Liver (tissue), 9 donors: ENCODE results near the gene OTOP3. TPM values are rescaled to one million over a fixed set of nuclear protein-coding genes. Genes with fewer than 3 reads are reported as not detected.

Experiments used
- DNase-seq: peaks from one replicate; pipeline ENCODE4 v3.0.0-alpha.2; 2017; ENCODE audit warnings: low spot score
- H3K27ac ChIP-seq, 2 donors: one replicate each; pipeline ENCODE4 v1.7.0; 2013; ENCODE audit warnings: inconsistent platforms in 2 of 2, low read length in 2 of 2, control low read depth in 1 of 2, low read depth in 1 of 2, mild to moderate bottlenecking in 1 of 2
- H3K27me3 ChIP-seq, 4 donors: one replicate each; pipeline versions ENCODE4 v1.6.1 to v1.7.0; 2013; ENCODE audit warnings: low read length in 3 of 4, inconsistent platforms in 1 of 4, mild to moderate bottlenecking in 1 of 4, moderate library complexity in 1 of 4; ENCODE audit not compliant: control insufficient read depth in 4 of 4, insufficient read depth in 4 of 4
- H3K36me3 ChIP-seq, 4 donors: one replicate each; pipeline versions ENCODE4 v1.6.1 to v1.7.0; 2013; ENCODE audit warnings: low read length in 3 of 4, mild to moderate bottlenecking in 3 of 4, low read depth in 1 of 4, moderate library complexity in 1 of 4; ENCODE audit not compliant: control insufficient read depth in 4 of 4, insufficient read depth in 3 of 4
- H3K4me1 ChIP-seq, 4 donors: one replicate each; pipeline versions ENCODE4 v1.6.1 to v1.7.0; 2013; ENCODE audit warnings: low read length in 3 of 4, mild to moderate bottlenecking in 3 of 4, moderate library complexity in 1 of 4; ENCODE audit not compliant: control insufficient read depth in 4 of 4, insufficient read depth in 4 of 4
- H3K4me3 ChIP-seq, 3 donors: one replicate each; pipeline versions ENCODE4 v1.6.1 to v1.7.0; 2013; ENCODE audit warnings: low read length in 3 of 3, control low read depth in 1 of 3, low read depth in 1 of 3, mild to moderate bottlenecking in 1 of 3
- H3K9ac ChIP-seq, 2 donors: one replicate each; pipeline ENCODE4 v1.7.0; 2013; ENCODE audit warnings: low read length in 2 of 2, mild to moderate bottlenecking in 2 of 2, moderate library complexity in 2 of 2, control low read depth in 1 of 2, low read depth in 1 of 2
- H3K9me3 ChIP-seq, 4 donors: one replicate each; pipeline versions ENCODE4 v1.6.1 to v1.7.0; 2013; ENCODE audit warnings: low read length in 3 of 4; ENCODE audit not compliant: control insufficient read depth in 4 of 4
- EGR1 ChIP-seq, 2 donors: IDR thresholded peaks; 2 replicates each; pipeline ENCODE4 v1.6.1; 2016 to 2018; ENCODE audit warnings: antibody characterized with exemption in 2 of 2, low read depth in 2 of 2
- FOXA2 ChIP-seq: IDR thresholded peaks from 2 replicates; pipeline ENCODE4 v1.6.1; 2016; ENCODE audit warnings: antibody characterized with exemption
- GABPA ChIP-seq, 2 donors: IDR thresholded peaks in 1 of 2; conservative IDR thresholded peaks in 1 of 2; 2 replicates each; pipeline ENCODE4 v1.6.1; 2016; ENCODE audit warnings: antibody characterized with exemption in 2 of 2, mild to moderate bottlenecking in 1 of 2, moderate library complexity in 1 of 2
- HNF4G ChIP-seq: IDR thresholded peaks from 2 replicates; pipeline ENCODE4 v1.6.1; 2016; ENCODE audit warnings: antibody characterized with exemption
- JUND ChIP-seq, 2 donors: IDR thresholded peaks; 2 replicates each; pipeline ENCODE4 v1.6.1; 2016; ENCODE audit warnings: antibody characterized with exemption in 2 of 2
- NR2F2 ChIP-seq: IDR thresholded peaks from 2 replicates; pipeline ENCODE4 v1.6.1; 2016; ENCODE audit warnings: antibody characterized with exemption
- RXRA ChIP-seq, 2 donors: IDR thresholded peaks; 2 replicates each; pipeline ENCODE4 v1.6.1; 2017 to 2018; ENCODE audit warnings: antibody characterized with exemption in 2 of 2, mild to moderate bottlenecking in 1 of 2
- SP1 ChIP-seq: IDR thresholded peaks from 2 replicates; pipeline ENCODE4 v1.6.1; 2018; ENCODE audit warnings: antibody characterized with exemption, mild to moderate bottlenecking
- TAF1 ChIP-seq: conservative IDR thresholded peaks from 2 replicates; pipeline ENCODE4 v1.6.1; 2016; ENCODE audit warnings: antibody characterized with exemption, mild to moderate bottlenecking
- whole genome bisulfite sequencing: extraction: QIAGEN DNeasy Blood & Tissue Kit; methylation state at CpG from one replicate; pipeline ENCODE4 v1.1.7; 2013; 5-methylcytosine and 5-hydroxymethylcytosine counted together
- polyA plus RNA-seq, 2 donors: library from polyadenylated mRNA; stranded (reverse) in 1 of 2; unstranded in 1 of 2; fragments of 200-250 nt in 1 of 2; fragments of >200 nt in 1 of 2; fragmentation: Nextera tagmentation in 1 of 2; extraction: Ambion mirVana in 1 of 2; gene quantifications; one replicate each; pipeline versions ENCODE4 v1.2.1 to v1.2.3, GENCODE V29; 2013 to 2015
- total RNA-seq, 2 donors: library from RNA; depleted of rRNA; stranded (reverse); fragments of >200 nt; gene quantifications; one replicate each; pipeline ENCODE4 v1.2.3, GENCODE V29; 2014
- TF ChIP-seq, protein P1 (sequence below): IDR thresholded peaks from 2 replicates; pipeline ENCODE4 v1.6.1; 2016; ENCODE audit warnings: antibody characterized with exemption
- TF ChIP-seq, protein P2 (sequence below): IDR thresholded peaks from 2 replicates; pipeline ENCODE4 v1.6.1; 2016; ENCODE audit warnings: antibody characterized with exemption
- donor health status: healthy.
- donor health status: healthy.
- donor health status: healthy.
- donor health status: healthy.
- donor health status: healthy.

Gene OTOP3
- total and polyA plus RNA-seq, 4 donors = not detected

GRCh38 chr17:74986206-74986576, 50.5 kb downstream of the OTOP3 start:
- H3K4me1 ChIP-seq = peaks cover 7 to 29% (median 19%) of the 10 kb centered on the region in 4 donors
- TF ChIP-seq TAF1 (no peak), HNF4G (no peak), RXRA (IDR thresholded peaks at IDR 0.05) (no peak), JUND (IDR thresholded peaks at IDR 0.05) (no peak), GABPA (IDR thresholded peaks at IDR 0.05 in 1 of 2, conservative IDR thresholded peaks at IDR 0.05 in 1 of 2) (no peak), FOXA2 (no peak), NR2F2 (no peak), EGR1 (IDR thresholded peaks at IDR 0.05; ENCODE audit: low read depth in 2 of 2) (no peak)
- TF ChIP-seq, protein P1, sequence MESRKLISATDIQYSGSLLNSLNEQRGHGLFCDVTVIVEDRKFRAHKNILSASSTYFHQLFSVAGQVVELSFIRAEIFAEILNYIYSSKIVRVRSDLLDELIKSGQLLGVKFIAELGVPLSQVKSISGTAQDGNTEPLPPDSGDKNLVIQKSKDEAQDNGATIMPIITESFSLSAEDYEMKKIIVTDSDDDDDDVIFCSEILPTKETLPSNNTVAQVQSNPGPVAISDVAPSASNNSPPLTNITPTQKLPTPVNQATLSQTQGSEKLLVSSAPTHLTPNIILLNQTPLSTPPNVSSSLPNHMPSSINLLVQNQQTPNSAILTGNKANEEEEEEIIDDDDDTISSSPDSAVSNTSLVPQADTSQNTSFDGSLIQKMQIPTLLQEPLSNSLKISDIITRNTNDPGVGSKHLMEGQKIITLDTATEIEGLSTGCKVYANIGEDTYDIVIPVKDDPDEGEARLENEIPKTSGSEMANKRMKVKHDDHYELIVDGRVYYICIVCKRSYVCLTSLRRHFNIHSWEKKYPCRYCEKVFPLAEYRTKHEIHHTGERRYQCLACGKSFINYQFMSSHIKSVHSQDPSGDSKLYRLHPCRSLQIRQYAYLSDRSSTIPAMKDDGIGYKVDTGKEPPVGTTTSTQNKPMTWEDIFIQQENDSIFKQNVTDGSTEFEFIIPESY = no peak
- TF ChIP-seq, protein P2, sequence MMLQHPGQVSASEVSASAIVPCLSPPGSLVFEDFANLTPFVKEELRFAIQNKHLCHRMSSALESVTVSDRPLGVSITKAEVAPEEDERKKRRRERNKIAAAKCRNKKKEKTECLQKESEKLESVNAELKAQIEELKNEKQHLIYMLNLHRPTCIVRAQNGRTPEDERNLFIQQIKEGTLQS = no peak
- H3K9ac ChIP-seq = no peak overlapping the region
- H3K27ac ChIP-seq = no peak overlapping the region
- no peaks in the 10 kb centered on the region for H3K9me3 ChIP-seq
- peaks cover 0 to 3% (median 0%) of the 10 kb centered on the region in 4 donors for H3K27me3 ChIP-seq
- WGBS = 84% methylated on average over 3 of the region's 3 CpGs
- H3K4me3 ChIP-seq = no peak overlapping the region
- H3K36me3 ChIP-seq = no peaks in the 10 kb centered on the region
- DNase-seq = no peak

DNA sequence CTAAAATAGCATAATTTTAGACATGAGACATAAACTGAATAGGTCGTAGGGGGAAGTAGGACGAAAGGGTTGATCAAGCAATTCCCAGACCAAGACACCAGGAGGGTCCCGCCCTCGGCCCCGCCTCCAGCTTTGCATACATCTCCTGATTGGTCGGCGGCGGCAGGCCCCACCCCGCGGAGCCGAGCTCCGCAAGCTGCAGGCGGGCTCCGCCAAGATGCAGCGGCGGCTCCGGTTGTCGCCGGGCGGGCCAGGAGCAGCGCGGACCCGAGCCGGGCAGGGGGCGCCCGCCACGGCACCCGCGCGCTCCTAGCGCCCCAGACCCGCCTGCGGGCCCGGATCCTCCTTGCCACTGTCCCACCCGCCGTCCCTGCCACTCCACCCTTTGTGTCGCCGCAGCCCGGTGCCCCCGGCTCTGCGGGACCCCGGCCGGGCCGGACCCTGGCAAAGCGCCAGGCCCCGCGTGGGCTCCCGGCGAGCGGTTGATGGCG, 51.8 kb downstream of the OTOP3 start, which contains the start of gene CDR2L:
TSS of gene CDR2L (plus strand) at position 215 of the 491 bp plus-strand sequence. CDS start 412 bp downstream, outside the sequence.
- Histone ChIP-seq H3K27ac (peak within 1 kb of the TSS; percentile 76 to 85), H3K27me3 (peaks cover 0 to 3% (median 0%) of the 10 kb centered on the region in 4 donors), H3K4me1 (peaks cover 3 to 19% (median 13%) of the 10 kb centered on the region in 4 donors), H3K9me3 (no peaks in the 10 kb centered on the region), H3K4me3 (peak within 1 kb of the TSS in 2 of 3 donors; percentile 52 to 80), H3K36me3 (no peaks in the 10 kb centered on the region), H3K9ac (peak within 1 kb of the TSS; percentile 17 to 72)
- TF ChIP-seq TAF1 = no peak
- TF ChIP-seq SP1 = peak; percentile 33
- under 1% methylated on average over 51 of the region's 51 CpGs for WGBS
- peak; percentile 96 for DNase-seq

DNA sequence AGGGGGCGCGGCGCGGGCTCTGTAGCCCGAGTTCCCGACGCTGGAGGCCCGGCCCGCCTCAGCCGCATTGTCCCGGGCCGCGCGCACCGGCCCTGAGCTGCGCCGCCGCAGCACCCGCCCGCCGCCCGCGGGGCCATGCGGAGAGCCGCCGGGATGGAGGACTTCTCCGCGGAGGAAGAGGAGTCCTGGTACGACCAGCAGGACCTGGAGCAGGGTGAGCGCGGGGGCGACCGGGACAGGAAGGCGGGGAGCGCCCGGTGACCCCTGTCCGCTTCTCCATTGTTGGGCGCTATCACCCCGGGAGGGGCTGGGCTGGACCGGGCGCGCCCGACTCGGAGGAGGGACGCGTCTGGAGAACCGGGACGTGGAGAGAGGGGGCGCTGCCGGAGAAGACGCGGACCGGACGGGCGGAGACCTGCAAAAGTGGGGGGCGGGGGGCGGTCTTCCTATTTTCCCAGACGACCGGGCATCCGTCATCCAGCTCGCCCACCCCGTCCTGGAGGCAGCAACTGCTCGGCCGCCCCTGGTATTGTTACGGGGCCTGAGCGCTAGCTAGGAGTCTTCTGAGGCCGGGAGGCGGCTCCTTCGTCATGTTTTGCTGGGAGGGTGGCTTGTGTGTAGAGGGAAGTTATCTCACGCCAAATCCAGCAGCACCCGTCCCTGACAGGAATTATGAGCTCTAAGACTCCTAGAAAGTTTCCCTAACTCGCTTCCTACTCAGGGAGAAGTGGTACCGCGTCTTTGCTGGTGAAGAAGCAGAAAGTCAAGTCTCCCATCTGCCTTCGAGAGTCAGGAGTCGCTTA, 52.4 kb downstream of the OTOP3 start:
- Histone ChIP-seq H3K9ac (peak overlapping the region; percentile 17 to 72), H3K36me3 (no peaks in the 10 kb centered on the region), H3K27ac (peak overlapping the region; percentile 76 to 85), H3K4me1 (peaks cover 3 to 19% (median 12%) of the 10 kb centered on the region in 4 donors), H3K27me3 (peaks cover 0 to 3% (median 0%) of the 10 kb centered on the region in 4 donors), H3K9me3 (no peaks in the 10 kb centered on the region), H3K4me3 (peak overlapping the region in 2 of 3 donors; percentile 51 to 80)
- TF ChIP-seq NR2F2 (peak; percentile 11), FOXA2 (no peak)
- peak; percentile 52 for DNase-seq
- WGBS = 5% methylated on average over 76 of the region's 76 CpGs
